NCI-H2196 treated with DMSO at 0.1 percent for 48 hours (cell line): ENCODE measurements around the gene BMP3.

Experiments used
- DNase-seq: peaks from one replicate; lab custom pipeline; 2025; ENCODE audit not compliant: unreplicated experiment; lab: John Stamatoyannopoulos, UW

Gene BMP3

GRCh38 chr4:81102107-81102506 is 71.6 kb downstream of the BMP3 start:
- DNase-seq = no peak

- no peak for DNase-seq
Measured at GRCh38 chr4:81106150-81106549, 75.6 kb downstream of the BMP3 start.
